Limb (tissue), 2 donors: ENCODE results near the gene FAM168A.

Source experiments
- DNase-seq, 2 donors: peaks; one replicate each; pipeline ENCODE4 v3.0.0-alpha.2; 2016; ENCODE audit errors: extremely low spot score in 2 of 2

Gene FAM168A

DNA sequence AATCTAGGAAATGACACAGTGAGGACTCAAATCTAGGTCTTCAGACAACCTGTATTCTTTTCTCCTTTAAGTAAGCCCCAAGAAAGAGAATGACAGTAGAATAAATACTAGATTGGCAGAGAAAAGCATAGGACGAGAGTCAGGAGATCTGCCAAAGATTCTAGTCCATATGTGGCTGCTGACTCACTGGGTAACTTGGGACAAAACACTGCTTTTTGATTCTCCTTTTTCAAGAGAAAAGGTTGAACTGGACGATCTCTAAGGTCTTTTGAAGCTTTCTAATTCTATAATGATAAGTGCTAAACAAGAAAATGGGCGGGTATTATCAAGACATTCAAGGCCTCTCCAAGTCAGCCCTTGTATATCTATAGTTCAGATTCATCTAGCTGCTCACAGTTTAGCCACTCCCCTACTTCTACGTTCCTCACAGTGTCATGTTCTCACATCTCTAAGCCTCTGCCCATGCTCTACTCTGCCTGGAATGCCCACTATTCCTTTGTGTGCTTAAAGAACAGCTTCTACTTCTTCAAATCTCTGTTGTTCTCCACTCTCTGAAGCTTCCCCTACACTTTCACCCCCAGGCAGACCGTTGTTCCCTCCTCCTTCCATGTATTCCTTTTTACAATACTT, 168.7 kb downstream of the FAM168A start:
- DNase-seq, result no peak

- DNase-seq, result no peak
These were observed 169.2 kb downstream of the FAM168A start for GRCh38 chr11:73428699-73429098.

DNA sequence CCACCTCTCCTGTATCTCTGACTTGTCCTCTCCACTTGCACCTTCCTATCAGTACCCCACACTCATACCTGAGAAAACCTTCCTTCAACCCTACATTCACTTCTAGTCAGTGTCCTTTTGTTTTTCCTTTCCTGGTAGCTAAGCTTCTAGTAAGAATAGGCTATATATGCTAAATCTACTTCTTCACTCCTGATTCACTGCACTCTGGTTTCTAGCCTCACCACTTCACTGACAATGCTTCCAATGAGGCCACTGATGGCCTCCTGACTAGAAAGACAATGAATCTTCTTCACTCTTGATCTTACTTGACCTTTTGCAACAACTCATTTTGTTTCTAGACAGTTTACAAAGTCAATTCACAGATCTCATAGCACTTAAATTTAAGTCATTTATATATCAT, 169.7 kb downstream of the FAM168A start:
- DNase-seq, result no peak

- DNase-seq, result no peak
These were observed 171.6 kb downstream of the FAM168A start for GRCh38 chr11:73426219-73426850.

GRCh38 chr11:73425108-73425507, 172.8 kb downstream of the FAM168A start:
- no peak for DNase-seq

GRCh38 chr11:73423506-73423905, 174.4 kb downstream of the FAM168A start:
- no peak for DNase-seq

DNA sequence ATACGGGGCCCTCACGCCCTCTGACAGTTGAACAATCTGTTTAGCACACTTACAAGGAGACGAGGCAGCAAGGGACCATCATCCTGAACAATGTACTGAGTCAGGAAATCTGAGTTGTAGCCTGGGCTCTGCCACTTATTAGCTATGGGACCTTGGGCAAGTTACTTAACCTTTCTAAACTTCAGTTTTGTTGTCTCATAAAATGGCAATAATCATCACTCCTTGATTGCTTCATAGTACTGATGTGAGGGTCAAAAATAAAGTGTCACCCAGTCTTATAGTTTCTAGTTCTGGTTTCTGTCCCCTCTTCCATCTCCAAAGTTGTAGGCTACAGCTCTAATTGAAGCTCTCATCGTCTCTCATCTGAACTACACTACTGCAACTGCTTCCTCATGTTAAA, 175.0 kb downstream of the FAM168A start:
- DNase-seq, result no peak

- DNase-seq, result no peak
These were observed 177.8 kb downstream of the FAM168A start for GRCh38 chr11:73420136-73420535.

DNA sequence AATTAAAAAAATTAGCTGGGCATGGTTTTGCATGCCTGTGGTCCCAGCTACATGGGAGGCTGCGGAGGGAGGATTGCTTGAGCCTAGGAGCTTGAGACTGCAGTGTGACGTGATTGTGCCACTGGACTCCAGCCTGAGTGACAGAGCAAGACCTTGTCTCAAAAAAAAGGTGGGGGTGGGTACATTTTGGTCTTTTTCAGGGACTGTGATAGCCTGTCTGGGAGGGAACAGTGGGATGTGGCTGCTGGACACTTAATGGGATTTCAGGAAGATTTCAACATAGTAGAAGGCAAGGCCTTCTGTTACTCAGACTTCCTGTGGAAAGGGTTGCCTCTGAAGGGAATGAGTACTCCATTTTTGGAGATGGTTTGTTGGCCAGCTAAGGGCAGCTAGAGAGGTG, 181.1 kb downstream of the FAM168A start:
- DNase-seq, result no peak

GRCh38 chr11:73415854-73416615, 181.9 kb downstream of the FAM168A start:
- DNase-seq, result no peak

GRCh38 chr11:73414977-73415651, 182.8 kb downstream of the FAM168A start:
- no peak for DNase-seq

- DNase-seq, result no peak
These were observed 184.7 kb downstream of the FAM168A start for GRCh38 chr11:73413256-73413655.

- no peak for DNase-seq
These were observed 185.6 kb downstream of the FAM168A start for GRCh38 chr11:73412308-73412707.

GRCh38 chr11:73411031-73411430, 186.9 kb downstream of the FAM168A start:
- no peak for DNase-seq

DNA sequence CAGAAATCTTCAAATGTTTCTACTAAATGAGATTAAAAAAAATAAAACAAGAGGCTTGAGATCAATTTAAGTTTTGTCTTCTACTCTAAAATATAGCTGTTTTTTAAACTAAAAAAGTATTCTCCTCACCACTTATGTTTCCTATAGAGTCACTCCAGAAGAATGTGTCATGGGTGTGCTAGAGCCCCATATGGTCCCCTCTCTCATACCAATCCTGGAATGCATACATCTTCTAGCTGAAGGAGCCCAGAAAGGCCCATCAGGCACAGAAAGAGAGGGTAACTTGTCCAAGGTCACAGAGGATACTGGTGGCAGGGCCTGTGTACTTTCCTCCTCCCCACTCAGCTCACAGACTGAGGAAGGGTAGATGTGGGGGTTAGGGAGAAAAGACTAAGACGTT, 187.3 kb downstream of the FAM168A start:
- no peak for DNase-seq

DNA sequence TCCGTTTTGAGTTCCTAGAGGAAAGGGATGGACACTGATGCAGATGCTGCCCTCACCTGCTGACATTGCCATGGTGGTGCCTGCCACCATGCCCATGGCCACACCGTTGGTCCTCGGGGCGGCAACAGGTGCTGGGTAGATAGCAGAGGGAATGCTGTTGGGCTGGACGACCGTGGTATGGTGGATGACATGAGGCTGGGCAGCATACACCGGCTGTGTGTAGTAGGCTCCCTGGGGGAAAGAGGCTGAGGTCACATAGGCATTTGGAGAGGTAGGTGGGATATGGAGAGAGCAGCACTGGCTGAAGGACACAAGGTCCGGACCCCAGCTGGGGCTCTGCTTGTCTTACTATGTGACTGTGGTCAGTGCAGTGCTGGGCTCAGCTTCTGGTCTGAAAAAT, 188.5 kb downstream of the FAM168A start:
- DNase-seq, result no peak

- no peak for DNase-seq
These were observed 191.3 kb downstream of the FAM168A start for GRCh38 chr11:73406619-73407018.

DNA sequence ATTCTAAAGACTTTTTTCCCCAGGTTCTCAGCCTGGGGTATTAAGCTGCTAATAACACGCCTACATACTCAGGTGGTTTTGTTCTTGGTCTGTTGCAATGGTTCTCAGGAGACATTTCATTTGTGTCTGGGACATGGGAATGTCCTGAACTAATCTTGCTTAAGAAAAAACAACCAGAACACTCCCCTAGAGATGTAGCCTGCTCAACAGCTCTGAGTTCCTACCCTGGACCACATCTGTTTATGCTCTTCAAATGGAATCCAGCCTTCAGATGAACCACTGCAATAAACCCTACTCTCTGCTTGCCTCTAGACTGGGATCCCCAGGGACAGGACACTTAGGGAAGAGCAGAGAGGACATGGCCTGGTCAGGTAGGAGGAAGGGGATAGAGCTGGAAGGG, 191.8 kb downstream of the FAM168A start:
- DNase-seq, result no peak

- DNase-seq, result no peak
These were observed 192.8 kb downstream of the FAM168A start for GRCh38 chr11:73405146-73405510.

- no peak for DNase-seq
These were observed 193.3 kb downstream of the FAM168A start for GRCh38 chr11:73404506-73405145.

- peak; percentile 37 to 45 for DNase-seq
These were observed 193.9 kb downstream of the FAM168A start for GRCh38 chr11:73404048-73404447.

- no peak for DNase-seq
These were observed 194.4 kb downstream of the FAM168A start for GRCh38 chr11:73403541-73403940.
